Measurements from ENCODE around the gene SFMBT1. TPM values are rescaled to one million over a fixed set of nuclear protein-coding genes. Genes with fewer than 3 reads are reported as not detected.

The SFMBT1 gene
- polyA plus RNA-seq, 3 donors = 0.61 to 2.7 (median 0.91) TPM

DNA sequence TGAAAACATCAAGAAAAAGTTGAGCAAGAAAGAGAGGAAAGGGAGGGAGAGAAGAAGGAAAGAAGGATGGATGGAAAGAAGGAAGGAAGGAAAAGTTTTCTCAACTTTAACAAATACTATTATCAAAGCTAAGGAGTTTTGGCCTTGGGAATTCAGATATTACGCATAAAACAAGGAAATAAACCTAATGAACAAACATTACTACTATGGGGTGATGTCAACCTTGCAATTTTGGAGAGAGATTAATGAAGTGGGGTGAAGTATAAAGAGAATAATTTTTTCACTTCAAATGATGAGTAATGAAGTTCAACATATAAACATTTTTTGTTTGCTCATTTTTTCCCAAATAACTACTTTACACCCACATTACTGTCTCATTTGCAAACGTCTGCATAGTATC is 55.2 kb downstream of the SFMBT1 start:
- Histone ChIP-seq H3K27ac (ENCODE audit: low read depth in 1 of 2, low read length in 2 of 2) (no peak overlapping the region), H3K9me3 (replicated peaks in 1 of 2; ENCODE audit: control insufficient read depth in 1 of 2, insufficient read depth in 1 of 2, low read length in 2 of 2) (no peaks in the 10 kb centered on the region), H3K27me3 (ENCODE audit: control insufficient read depth in 2 of 2, insufficient read depth in 2 of 2, low read length in 2 of 2) (no peaks in the 10 kb centered on the region), H3K4me1 (ENCODE audit: control insufficient read depth in 1 of 2, insufficient read depth in 2 of 2, low read length in 2 of 2) (no peaks in the 10 kb centered on the region), H3K36me3 (replicated peaks in 1 of 2; ENCODE audit: control insufficient read depth in 1 of 2, insufficient read depth in 2 of 2, low read length in 2 of 2) (no peaks in the 10 kb centered on the region), H3K79me2 (ENCODE audit: insufficient read depth, low read length) (no peaks in the 10 kb centered on the region), H3K9ac (ENCODE audit: insufficient read depth, low read length, poor library complexity, severe bottlenecking) (no peak overlapping the region), H3K4me2 (replicated peaks; ENCODE audit: extremely low read depth, low read length, poor library complexity, severe bottlenecking) (no peak overlapping the region), H2AFZ (ENCODE audit: insufficient read depth, low read depth, low read length, poor library complexity, severe bottlenecking) (no peak overlapping the region), H4K20me1 (ENCODE audit: insufficient read depth, low read length) (no peaks in the 10 kb centered on the region), H3K4me3 (replicated peaks in 1 of 3; ENCODE audit: low read depth in 2 of 3, low read length in 3 of 3) (no peak overlapping the region)
- intact Hi-C loops (cut with micrococcal nuclease) = no loop called here
- Mint-ChIP-seq H3K4me3 (no peak overlapping the region), H3K36me3 (peaks cover 0 to 3% of the 10 kb centered on the region in 2 donors), H3K27me3 (ENCODE audit: low read depth in 3 of 3) (peaks cover 0 to 4% (median 2%) of the 10 kb centered on the region in 3 donors), H3K4me1 (no peaks in the 10 kb centered on the region), H3K9me3 (no peaks in the 10 kb centered on the region), H3K27ac (peak overlapping the region in 1 of 7 donors; percentile 57)
- DNase-seq = no peak
- no peak for TF ChIP-seq CTCF (IDR thresholded peaks at IDR 0.05)
- WGBS (ENCODE audit: insufficient coverage) = no CpG with 5 or more reads among the region's 2 CpGs

DNA sequence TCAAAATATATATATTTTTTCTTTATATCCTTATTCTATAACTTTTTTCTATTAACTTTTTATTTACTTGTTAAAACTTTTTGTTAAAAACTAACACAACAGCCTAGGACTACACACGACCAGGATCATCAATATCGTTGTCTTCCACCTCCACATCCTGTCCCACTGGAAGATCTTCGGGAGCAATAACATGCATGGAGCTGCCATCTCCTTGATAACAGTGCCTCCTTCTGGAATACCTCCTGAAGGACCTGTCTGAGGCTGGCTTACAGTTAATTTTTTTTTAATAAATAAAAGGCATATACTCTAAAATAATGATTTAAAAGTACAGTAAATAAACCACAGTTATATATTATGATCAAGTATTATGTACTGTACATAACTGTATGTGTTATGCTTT is 58.9 kb downstream of the SFMBT1 start:
- peaks cover 0 to 5% (median 2%) of the 10 kb centered on the region in 3 donors for H3K27me3 Mint-ChIP-seq (ENCODE audit: low read depth in 3 of 3)
- Histone ChIP-seq H3K27ac (ENCODE audit: low read depth in 1 of 2, low read length in 2 of 2) (no peak overlapping the region), H3K9ac (ENCODE audit: insufficient read depth, low read length, poor library complexity, severe bottlenecking) (no peak overlapping the region), H3K4me2 (replicated peaks; ENCODE audit: extremely low read depth, low read length, poor library complexity, severe bottlenecking) (no peak overlapping the region), H3K4me3 (replicated peaks in 1 of 3; ENCODE audit: low read depth in 2 of 3, low read length in 3 of 3) (no peak overlapping the region), H3K36me3 (replicated peaks in 1 of 2; ENCODE audit: control insufficient read depth in 1 of 2, insufficient read depth in 2 of 2, low read length in 2 of 2) (no peaks in the 10 kb centered on the region), H2AFZ (ENCODE audit: insufficient read depth, low read depth, low read length, poor library complexity, severe bottlenecking) (no peak overlapping the region), H3K9me3 (replicated peaks in 1 of 2; ENCODE audit: control insufficient read depth in 1 of 2, insufficient read depth in 1 of 2, low read length in 2 of 2) (no peaks in the 10 kb centered on the region), H4K20me1 (ENCODE audit: insufficient read depth, low read length) (no peaks in the 10 kb centered on the region), H3K79me2 (ENCODE audit: insufficient read depth, low read length) (no peaks in the 10 kb centered on the region), H3K4me1 (ENCODE audit: control insufficient read depth in 1 of 2, insufficient read depth in 2 of 2, low read length in 2 of 2) (peaks cover 23 to 26% of the 10 kb centered on the region in 2 donors), H3K27me3 (ENCODE audit: control insufficient read depth in 2 of 2, insufficient read depth in 2 of 2, low read length in 2 of 2) (no peaks in the 10 kb centered on the region)
- no peaks in the 10 kb centered on the region for H3K36me3 Mint-ChIP-seq
- peaks cover 0 to 2% (median 0%) of the 10 kb centered on the region in 7 donors for H3K9me3 Mint-ChIP-seq
- peaks cover 20% of the 10 kb centered on the region for H3K4me1 Mint-ChIP-seq
- intact Hi-C loops (cut with micrococcal nuclease) = no loop called here
- 83% methylated on average over 1 of the region's 3 CpGs for WGBS (ENCODE audit: insufficient coverage)
- no peak overlapping the region for H3K4me3 Mint-ChIP-seq
- no peak for TF ChIP-seq CTCF (IDR thresholded peaks at IDR 0.05)
- H3K27ac Mint-ChIP-seq = no peak overlapping the region
- no peak for DNase-seq
